Measurements from ENCODE around the gene HDDC3.

Gene HDDC3

DNA sequence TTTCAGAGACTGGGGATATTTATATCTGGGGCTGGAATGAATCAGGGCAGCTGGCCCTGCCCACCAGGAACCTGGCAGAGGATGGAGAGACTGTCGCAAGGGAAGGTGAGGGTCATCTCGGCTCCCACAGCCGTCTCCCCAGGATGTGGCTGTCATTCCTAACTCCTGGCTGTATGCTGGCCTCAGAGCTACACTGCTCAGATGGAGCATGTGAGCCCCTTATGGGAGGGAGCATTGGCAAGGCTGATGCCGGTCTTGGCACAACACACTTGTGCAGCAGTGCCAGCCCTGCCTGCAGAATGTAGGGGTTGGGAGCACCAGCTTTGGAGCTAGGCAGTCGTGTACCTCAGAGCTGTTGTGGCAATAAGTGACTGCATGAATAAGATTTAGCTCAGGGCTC, 27.5 kb upstream of the HDDC3 start:
- no peak for DNase-seq
- H3K23ac ChIP-seq (ENCODE audit: low read length in 2 of 2), result peak overlapping the region in 1 of 2 experiments; percentile 94
- no peak overlapping the region for H4K8ac ChIP-seq (ENCODE audit: low read length)
- H2AK5ac ChIP-seq (ENCODE audit: low read length, severe bottlenecking), result no peak overlapping the region
- no peak overlapping the region for H2BK120ac ChIP-seq (ENCODE audit: low read depth, low read length)
- H2BK15ac ChIP-seq (ENCODE audit: low read depth, poor library complexity, severe bottlenecking), result no peak overlapping the region
- H3K4me3 ChIP-seq (ENCODE audit: insufficient read depth in 1 of 2, low read depth in 1 of 2, low read length in 2 of 2), result no peak overlapping the region
- peaks cover 15% of the 10 kb centered on the region for H3K79me1 ChIP-seq (replicated peaks; ENCODE audit: low read length, poor library complexity, severe bottlenecking)
- H3K4me2 ChIP-seq (ENCODE audit: low read length, poor library complexity, severe bottlenecking), result no peak overlapping the region
- no peak overlapping the region for H2BK12ac ChIP-seq (ENCODE audit: low read length in 2 of 2)
- H3K4me1 ChIP-seq (ENCODE audit: control insufficient read depth, insufficient read depth, low read depth, low read length), result peaks cover 18% of the 10 kb centered on the region
- H3K14ac ChIP-seq (ENCODE audit: low read length in 2 of 2), result no peak overlapping the region
- no peak overlapping the region for H3K4ac ChIP-seq (ENCODE audit: low read depth in 1 of 2, low read length in 2 of 2)
- no peaks in the 10 kb centered on the region for H3K27me3 ChIP-seq (ENCODE audit: control insufficient read depth in 1 of 2, insufficient read depth in 1 of 2, low read length in 2 of 2)
- no peaks in the 10 kb centered on the region for H3K9me3 ChIP-seq (ENCODE audit: control insufficient read depth, low read length)
- H3K27ac ChIP-seq (ENCODE audit: low read length, poor library complexity, severe bottlenecking), result no peak overlapping the region
- H2AFZ ChIP-seq (ENCODE audit: low read depth, low read length), result no peak overlapping the region
- H2BK5ac ChIP-seq (ENCODE audit: low read depth, low read length, poor library complexity, severe bottlenecking), result no peak overlapping the region
- WGBS, result 95% methylated on average over 5 of the region's 5 CpGs
- no peak overlapping the region for H3K9ac ChIP-seq (ENCODE audit: low read length)
- peaks cover 29 to 37% of the 10 kb centered on the region in 2 experiments for H3K36me3 ChIP-seq (ENCODE audit: control insufficient read depth in 1 of 2, insufficient read depth in 2 of 2, low read depth in 1 of 2, low read length in 2 of 2)
- H3K18ac ChIP-seq (ENCODE audit: low read depth in 1 of 2, low read length in 2 of 2), result no peak overlapping the region
- no peak overlapping the region for H4K91ac ChIP-seq (ENCODE audit: low read length)

DNA sequence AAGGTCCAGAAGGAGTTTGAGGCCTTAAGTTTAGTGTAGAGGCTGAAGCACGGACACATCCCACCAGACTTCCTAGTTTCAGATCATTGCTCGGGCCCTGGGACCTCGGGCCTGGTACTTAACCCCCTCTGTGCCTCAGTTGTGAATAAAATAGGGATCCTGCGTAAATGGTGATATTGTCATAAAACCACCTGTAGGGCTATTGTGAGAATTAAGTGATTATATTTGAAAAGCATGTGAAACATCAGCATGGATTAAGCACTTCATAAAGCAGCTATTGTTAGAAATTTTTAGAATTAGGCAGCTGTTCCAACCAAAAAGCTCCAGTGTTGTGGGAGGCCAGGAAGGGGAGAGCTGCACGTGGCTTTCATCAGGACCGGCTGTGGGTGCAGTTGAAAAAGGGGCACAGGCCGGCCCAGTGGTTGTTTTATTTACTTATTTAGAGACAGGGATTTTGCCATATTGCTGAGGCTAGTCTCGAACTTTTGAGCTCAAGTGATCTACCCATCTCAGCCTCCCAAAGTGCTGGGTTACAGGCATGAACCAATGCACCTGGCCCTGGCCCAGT, 26.8 kb upstream of the HDDC3 start:
- Histone ChIP-seq H3K9me3 (ENCODE audit: control insufficient read depth, low read length) (no peaks in the 10 kb centered on the region), H2BK120ac (ENCODE audit: low read depth, low read length) (no peak overlapping the region), H2AK5ac (ENCODE audit: low read length, severe bottlenecking) (no peak overlapping the region), H3K79me1 (replicated peaks; ENCODE audit: low read length, poor library complexity, severe bottlenecking) (peaks cover 15% of the 10 kb centered on the region), H3K9ac (ENCODE audit: low read length) (no peak overlapping the region), H4K8ac (ENCODE audit: low read length) (no peak overlapping the region), H3K14ac (ENCODE audit: low read length in 2 of 2) (no peak overlapping the region), H3K27me3 (ENCODE audit: control insufficient read depth in 1 of 2, insufficient read depth in 1 of 2, low read length in 2 of 2) (no peaks in the 10 kb centered on the region), H3K18ac (ENCODE audit: low read depth in 1 of 2, low read length in 2 of 2) (no peak overlapping the region), H3K27ac (ENCODE audit: low read length, poor library complexity, severe bottlenecking) (no peak overlapping the region), H2BK15ac (ENCODE audit: low read depth, poor library complexity, severe bottlenecking) (no peak overlapping the region), H3K4me2 (ENCODE audit: low read length, poor library complexity, severe bottlenecking) (no peak overlapping the region), H4K91ac (ENCODE audit: low read length) (no peak overlapping the region), H3K4ac (ENCODE audit: low read depth in 1 of 2, low read length in 2 of 2) (no peak overlapping the region), H3K4me1 (ENCODE audit: control insufficient read depth, insufficient read depth, low read depth, low read length) (peaks cover 18% of the 10 kb centered on the region), H2BK5ac (ENCODE audit: low read depth, low read length, poor library complexity, severe bottlenecking) (no peak overlapping the region), H3K23ac (ENCODE audit: low read length in 2 of 2) (no peak overlapping the region), H3K36me3 (ENCODE audit: control insufficient read depth in 1 of 2, insufficient read depth in 2 of 2, low read depth in 1 of 2, low read length in 2 of 2) (peaks cover 32 to 37% of the 10 kb centered on the region in 2 experiments), H2BK12ac (ENCODE audit: low read length in 2 of 2) (no peak overlapping the region), H2AFZ (ENCODE audit: low read depth, low read length) (no peak overlapping the region), H3K4me3 (ENCODE audit: insufficient read depth in 1 of 2, low read depth in 1 of 2, low read length in 2 of 2) (no peak overlapping the region)
- no peak for DNase-seq
- 95% methylated on average over 8 of the region's 8 CpGs for WGBS

DNA sequence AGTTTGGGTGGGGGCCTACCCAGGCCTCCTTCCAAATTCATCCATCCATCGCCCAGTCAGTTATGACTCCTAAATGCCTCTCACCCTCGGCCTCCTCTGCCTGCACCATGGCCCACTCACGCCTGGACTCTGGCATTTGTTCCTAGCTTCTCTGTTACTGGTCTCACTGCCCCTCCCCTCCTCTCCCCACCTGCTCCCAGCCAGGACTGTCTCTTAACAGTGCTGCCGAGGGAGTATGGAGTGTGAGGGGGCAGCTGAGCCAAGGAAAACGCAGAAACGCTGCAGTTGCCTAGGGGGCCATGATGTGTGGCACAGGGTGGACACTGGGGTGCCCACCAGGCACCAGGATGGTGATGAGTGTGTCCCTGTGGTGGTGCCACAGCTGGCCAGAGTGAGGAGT, 25.4 kb upstream of the HDDC3 start:
- H3K4me3 ChIP-seq (ENCODE audit: insufficient read depth in 1 of 2, low read depth in 1 of 2, low read length in 2 of 2), result peak overlapping the region in 1 of 2 experiments; percentile 86
- H2BK12ac ChIP-seq (ENCODE audit: low read length in 2 of 2), result peak overlapping the region in 1 of 2 experiments; percentile 33
- peak overlapping the region; percentile 5 for H4K8ac ChIP-seq (ENCODE audit: low read length)
- 94% methylated on average over 6 of the region's 6 CpGs for WGBS
- H3K18ac ChIP-seq (ENCODE audit: low read depth in 1 of 2, low read length in 2 of 2), result no peak overlapping the region
- H2AFZ ChIP-seq (ENCODE audit: low read depth, low read length), result no peak overlapping the region
- H3K27me3 ChIP-seq (ENCODE audit: control insufficient read depth in 1 of 2, insufficient read depth in 1 of 2, low read length in 2 of 2), result no peaks in the 10 kb centered on the region
- H2BK5ac ChIP-seq (ENCODE audit: low read depth, low read length, poor library complexity, severe bottlenecking), result no peak overlapping the region
- no peak for DNase-seq
- H3K4me2 ChIP-seq (ENCODE audit: low read length, poor library complexity, severe bottlenecking), result peak overlapping the region; percentile 91
- H3K9me3 ChIP-seq (ENCODE audit: control insufficient read depth, low read length), result no peaks in the 10 kb centered on the region
- H3K36me3 ChIP-seq (ENCODE audit: control insufficient read depth in 1 of 2, insufficient read depth in 2 of 2, low read depth in 1 of 2, low read length in 2 of 2), result peaks cover 39 to 46% of the 10 kb centered on the region in 2 experiments
- no peak overlapping the region for H2BK15ac ChIP-seq (ENCODE audit: low read depth, poor library complexity, severe bottlenecking)
- H2AK5ac ChIP-seq (ENCODE audit: low read length, severe bottlenecking), result no peak overlapping the region
- peaks cover 21% of the 10 kb centered on the region for H3K4me1 ChIP-seq (ENCODE audit: control insufficient read depth, insufficient read depth, low read depth, low read length)
- no peak overlapping the region for H3K27ac ChIP-seq (ENCODE audit: low read length, poor library complexity, severe bottlenecking)
- no peak overlapping the region for H2BK120ac ChIP-seq (ENCODE audit: low read depth, low read length)
- H3K23ac ChIP-seq (ENCODE audit: low read length in 2 of 2), result peak overlapping the region in 1 of 2 experiments; percentile 65
- H3K4ac ChIP-seq (ENCODE audit: low read depth in 1 of 2, low read length in 2 of 2), result no peak overlapping the region
- peaks cover 17% of the 10 kb centered on the region for H3K79me1 ChIP-seq (replicated peaks; ENCODE audit: low read length, poor library complexity, severe bottlenecking)
- H3K9ac ChIP-seq (ENCODE audit: low read length), result peak overlapping the region; percentile 78
- H4K91ac ChIP-seq (ENCODE audit: low read length), result no peak overlapping the region
- H3K14ac ChIP-seq (ENCODE audit: low read length in 2 of 2), result no peak overlapping the region

- Histone ChIP-seq H3K9me3 (ENCODE audit: control insufficient read depth, low read length) (no peaks in the 10 kb centered on the region), H2AFZ (ENCODE audit: low read depth, low read length) (peak overlapping the region; percentile 73), H3K9ac (ENCODE audit: low read length) (peak overlapping the region; percentile 78), H3K23ac (ENCODE audit: low read length in 2 of 2) (peak overlapping the region in 1 of 2 experiments; percentile 65), H3K36me3 (ENCODE audit: control insufficient read depth in 1 of 2, insufficient read depth in 2 of 2, low read depth in 1 of 2, low read length in 2 of 2) (peaks cover 37 to 51% of the 10 kb centered on the region in 2 experiments), H4K8ac (ENCODE audit: low read length) (peak overlapping the region; percentile 88), H3K14ac (ENCODE audit: low read length in 2 of 2) (peak overlapping the region in 1 of 2 experiments; percentile 76), H3K4me2 (ENCODE audit: low read length, poor library complexity, severe bottlenecking) (peak overlapping the region; percentile 91), H2AK5ac (ENCODE audit: low read length, severe bottlenecking) (no peak overlapping the region), H2BK12ac (ENCODE audit: low read length in 2 of 2) (peak overlapping the region in 1 of 2 experiments; percentile 24), H3K27ac (ENCODE audit: low read length, poor library complexity, severe bottlenecking) (no peak overlapping the region), H2BK15ac (ENCODE audit: low read depth, poor library complexity, severe bottlenecking) (peak overlapping the region; percentile 61), H3K79me1 (replicated peaks; ENCODE audit: low read length, poor library complexity, severe bottlenecking) (peaks cover 17% of the 10 kb centered on the region), H4K91ac (ENCODE audit: low read length) (peak overlapping the region; percentile 95), H2BK5ac (ENCODE audit: low read depth, low read length, poor library complexity, severe bottlenecking) (no peak overlapping the region), H3K4ac (ENCODE audit: low read depth in 1 of 2, low read length in 2 of 2) (no peak overlapping the region), H3K18ac (ENCODE audit: low read depth in 1 of 2, low read length in 2 of 2) (peak overlapping the region; percentile 57 to 68), H3K4me1 (ENCODE audit: control insufficient read depth, insufficient read depth, low read depth, low read length) (peaks cover 21% of the 10 kb centered on the region), H2BK120ac (ENCODE audit: low read depth, low read length) (no peak overlapping the region), H3K4me3 (ENCODE audit: insufficient read depth in 1 of 2, low read depth in 1 of 2, low read length in 2 of 2) (peak overlapping the region; percentile 67 to 86), H3K27me3 (ENCODE audit: control insufficient read depth in 1 of 2, insufficient read depth in 1 of 2, low read length in 2 of 2) (no peaks in the 10 kb centered on the region)
- DNase-seq, result peak; percentile 44
- WGBS, result 20% methylated on average over 58 of the region's 63 CpGs
Observed at GRCh38 chr15:90957031-90957790, 24.9 kb upstream of the HDDC3 start.

Data from mesenchymal stem cell (in vitro differentiated cells and primary cell).